ENCODE measurements around the gene FAM222B.

DNA sequence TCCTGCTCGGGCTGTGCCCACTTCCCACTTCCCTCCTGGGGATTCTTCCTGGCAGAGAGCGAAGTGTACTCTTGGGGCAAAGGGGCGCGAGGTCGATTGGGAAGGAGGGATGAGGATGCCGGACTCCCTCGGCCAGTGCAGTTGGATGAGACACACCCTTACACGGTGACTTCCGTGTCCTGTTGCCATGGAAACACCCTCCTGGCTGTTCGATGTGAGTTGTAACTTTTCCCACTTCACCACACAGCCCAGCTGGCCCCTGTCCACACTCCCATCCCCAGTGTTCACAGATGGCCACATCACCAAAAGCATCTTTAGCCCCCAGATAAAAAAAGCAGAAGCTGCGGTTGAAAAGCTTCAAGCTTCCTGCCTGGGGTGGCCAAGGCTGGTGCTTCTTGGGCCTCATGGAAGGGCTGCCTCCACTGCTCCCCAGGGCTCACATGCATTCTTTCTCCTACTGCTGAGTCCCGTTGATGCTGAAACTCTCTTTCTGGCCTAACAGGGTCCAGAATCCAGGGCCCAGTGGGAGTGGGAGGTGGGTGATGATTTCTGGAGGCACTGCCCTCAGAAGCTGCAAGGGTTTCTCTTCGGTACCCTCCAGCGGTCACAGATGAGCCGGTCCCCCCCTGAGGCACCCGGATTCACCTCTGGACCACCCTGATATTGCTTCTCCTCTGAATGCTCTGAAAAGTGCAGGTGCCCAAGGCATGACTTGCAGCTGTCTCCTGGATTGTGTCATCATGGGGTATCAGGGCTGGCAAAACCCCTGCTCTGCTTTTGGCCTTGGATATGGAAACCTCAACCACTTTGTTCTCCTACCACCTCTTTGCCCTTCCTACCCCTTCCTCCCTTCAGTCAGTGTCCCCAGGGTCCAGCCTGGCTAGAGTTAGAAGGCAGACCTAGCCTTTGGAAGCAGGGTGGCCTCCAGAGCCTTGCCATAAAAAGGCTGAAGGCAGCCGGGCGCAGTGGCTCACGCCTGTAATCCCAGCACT, 100.9 kb downstream of the FAM222B start:
- TF ChIP-seq CTCF (IDR thresholded peaks at IDR 0.05) (no peak), POLR2A (IDR thresholded peaks at IDR 0.05) (no peak)
